PC-3 (cell line): ENCODE results near the gene RIN1. TPM values are rescaled to one million over a fixed set of nuclear protein-coding genes. Genes with fewer than 3 reads are reported as not detected.

Source experiments
- ATAC-seq: fragments of 200-7000 bp; cut with Tn5 transposase; 2 replicates; pipeline ENCODE4 v1.9.1; 2020; ENCODE audit warnings: mild to moderate bottlenecking, moderate library complexity
- BruUV-seq: library from RNA; stranded (reverse); fragments of 400-500 nt; replicated peaks from 2 replicates; lab custom pipeline; 2021; lab: Mats Ljungman, UMichigan
- CTCF ChIA-PET: fragments of 300-600 bp; sonication (Branson Sonifier 250); formaldehyde crosslinking; loops from one replicate; lab custom pipeline; 2022; ENCODE audit warnings: antibody characterized with exemption; lab: Charles Lee
- POLR2A ChIA-PET: fragments of 300-600 bp; sonication (Branson Sonifier 250); formaldehyde crosslinking; loops from one replicate; lab custom pipeline; 2022; ENCODE audit warnings: antibody characterized with exemption; ENCODE audit not compliant: unreplicated experiment; lab: Charles Lee
- DNase-seq: peaks from one replicate; pipeline ENCODE4 v3.0.0-alpha.2; 2015
- H2AFZ ChIP-seq: fragments of 300-600 bp; sonication (generic); 2 replicates; pipeline ENCODE4 v1.6.0; 2016; ENCODE audit warnings: antibody characterized with exemption, low read length
- H3F3A ChIP-seq: fragments of 300-600 bp; sonication (generic); one replicate; pipeline ENCODE4 v1.6.0; 2017; ENCODE audit warnings: antibody characterized with exemption, low read length, control low read depth, mild to moderate bottlenecking; ENCODE audit not compliant: unreplicated experiment
- H3K27ac ChIP-seq: fragments of 300-600 bp; sonication (generic); 2 replicates; pipeline ENCODE4 v1.5.1; 2016; ENCODE audit warnings: mild to moderate bottlenecking, low read length
- H3K27me3 ChIP-seq: fragments of 300-600 bp; sonication (generic); 2 replicates; pipeline ENCODE4 v1.6.1; 2016; ENCODE audit warnings: low read length, mixed read lengths
- H3K36me3 ChIP-seq: fragments of 300-600 bp; sonication (generic); 2 replicates; pipeline ENCODE4 v1.6.1; 2016; ENCODE audit warnings: low read depth, mixed run types, low read length, mixed read lengths
- H3K4me1 ChIP-seq: fragments of 300-600 bp; sonication (generic); 2 replicates; pipeline ENCODE4 v1.5.1; 2016; ENCODE audit warnings: low read length; ENCODE audit not compliant: insufficient read depth
- H3K4me2 ChIP-seq: fragments of 300-600 bp; sonication (generic); 2 replicates; pipeline ENCODE4 v1.6.0; 2016; ENCODE audit warnings: low read length
- H3K4me3 ChIP-seq: fragments of 300-600 bp; sonication (generic); 2 replicates; pipeline ENCODE4 v1.5.1; 2016; ENCODE audit warnings: mild to moderate bottlenecking, low read length, mixed read lengths
- H3K79me2 ChIP-seq: fragments of 300-600 bp; sonication (generic); 2 replicates; pipeline ENCODE4 v1.6.1; 2017; ENCODE audit warnings: low read length, mixed read lengths
- H3K9ac ChIP-seq: fragments of 300-600 bp; sonication (generic); 2 replicates; pipeline ENCODE4 v1.6.0; 2016; ENCODE audit warnings: mild to moderate bottlenecking, low read length
- H3K9me2 ChIP-seq: fragments of 300-600 bp; sonication (generic); replicated peaks from 2 replicates; pipeline ENCODE4 v1.6.1; 2016; ENCODE audit warnings: mixed run types, low read length, mixed read lengths
- H3K9me3 ChIP-seq: fragments of 300-600 bp; sonication (generic); 2 replicates; pipeline ENCODE4 v1.6.1; 2016; ENCODE audit warnings: low read length, mixed read lengths
- H4K20me1 ChIP-seq: fragments of 300-600 bp; sonication (generic); 2 replicates; pipeline ENCODE4 v1.6.1; 2016; ENCODE audit warnings: low read length, mixed read lengths
- EZH2 ChIP-seq: fragments of 300-600 bp; sonication (generic); IDR thresholded peaks from one replicate; pipeline ENCODE4 v1.6.1; 2017; ENCODE audit warnings: antibody characterized with exemption, mild to moderate bottlenecking, low read length; ENCODE audit not compliant: unreplicated experiment
- EZH2phosphoT487 ChIP-seq: fragments of 300-600 bp; sonication (generic); IDR thresholded peaks from 2 replicates; pipeline ENCODE4 v1.6.1; 2018; ENCODE audit warnings: mild to moderate bottlenecking, antibody characterized with exemption, low read length, borderline replicate concordance
- intact Hi-C: fragments of 100-400 bp; cut with micrococcal nuclease; formaldehyde crosslinking; loops from 2 replicates; pipeline ENCODE4 v1.9.0; 2023
- total RNA-seq: library from RNA; depleted of rRNA; stranded (reverse); fragments of >200 nt; gene quantifications from 2 replicates; pipeline ENCODE4 v1.2.3, GENCODE V29; 2014
- TF ChIP-seq, protein P1 (sequence below): fragments of 300-600 bp; sonication (generic); conservative IDR thresholded peaks from 2 replicates; pipeline ENCODE4 v1.5.1; 2017; ENCODE audit warnings: antibody characterized with exemption, low read depth, mild to moderate bottlenecking, low read length

Gene RIN1
- total RNA-seq, 1 experiment from 2014 or later = 41.2 TPM

GRCh38 chr11:66318600-66318970 lies 17.6 kb downstream of the RIN1 start:
- H3K9me2 ChIP-seq = no peaks in the 10 kb centered on the region
- H4K20me1 ChIP-seq = no peaks in the 10 kb centered on the region
- DNase-seq = no peak
- TF ChIP-seq EZH2 = no peak
- TF ChIP-seq, protein P1, sequence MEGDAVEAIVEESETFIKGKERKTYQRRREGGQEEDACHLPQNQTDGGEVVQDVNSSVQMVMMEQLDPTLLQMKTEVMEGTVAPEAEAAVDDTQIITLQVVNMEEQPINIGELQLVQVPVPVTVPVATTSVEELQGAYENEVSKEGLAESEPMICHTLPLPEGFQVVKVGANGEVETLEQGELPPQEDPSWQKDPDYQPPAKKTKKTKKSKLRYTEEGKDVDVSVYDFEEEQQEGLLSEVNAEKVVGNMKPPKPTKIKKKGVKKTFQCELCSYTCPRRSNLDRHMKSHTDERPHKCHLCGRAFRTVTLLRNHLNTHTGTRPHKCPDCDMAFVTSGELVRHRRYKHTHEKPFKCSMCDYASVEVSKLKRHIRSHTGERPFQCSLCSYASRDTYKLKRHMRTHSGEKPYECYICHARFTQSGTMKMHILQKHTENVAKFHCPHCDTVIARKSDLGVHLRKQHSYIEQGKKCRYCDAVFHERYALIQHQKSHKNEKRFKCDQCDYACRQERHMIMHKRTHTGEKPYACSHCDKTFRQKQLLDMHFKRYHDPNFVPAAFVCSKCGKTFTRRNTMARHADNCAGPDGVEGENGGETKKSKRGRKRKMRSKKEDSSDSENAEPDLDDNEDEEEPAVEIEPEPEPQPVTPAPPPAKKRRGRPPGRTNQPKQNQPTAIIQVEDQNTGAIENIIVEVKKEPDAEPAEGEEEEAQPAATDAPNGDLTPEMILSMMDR = no peak
- TF ChIP-seq EZH2phosphoT487 = no peak
- H3K27me3 ChIP-seq = no peaks in the 10 kb centered on the region
- no peak overlapping the region for H2AFZ ChIP-seq
- intact Hi-C loops = no loop called here
- H3K9ac ChIP-seq = no peak overlapping the region
- POLR2A ChIA-PET = no interaction called here
- CTCF ChIA-PET = no interaction called here
- H3K4me3 ChIP-seq = no peak overlapping the region
- H3K4me1 ChIP-seq = no peaks in the 10 kb centered on the region
- BruUV-seq = no TSS peak
- H3K79me2 ChIP-seq = no peaks in the 10 kb centered on the region
- no peak for ATAC-seq
- no peak overlapping the region for H3K4me2 ChIP-seq
- H3K36me3 ChIP-seq = no peaks in the 10 kb centered on the region
- H3K27ac ChIP-seq = no peak overlapping the region
- no peaks in the 10 kb centered on the region for H3K9me3 ChIP-seq
- H3F3A ChIP-seq = no peaks in the 10 kb centered on the region

DNA sequence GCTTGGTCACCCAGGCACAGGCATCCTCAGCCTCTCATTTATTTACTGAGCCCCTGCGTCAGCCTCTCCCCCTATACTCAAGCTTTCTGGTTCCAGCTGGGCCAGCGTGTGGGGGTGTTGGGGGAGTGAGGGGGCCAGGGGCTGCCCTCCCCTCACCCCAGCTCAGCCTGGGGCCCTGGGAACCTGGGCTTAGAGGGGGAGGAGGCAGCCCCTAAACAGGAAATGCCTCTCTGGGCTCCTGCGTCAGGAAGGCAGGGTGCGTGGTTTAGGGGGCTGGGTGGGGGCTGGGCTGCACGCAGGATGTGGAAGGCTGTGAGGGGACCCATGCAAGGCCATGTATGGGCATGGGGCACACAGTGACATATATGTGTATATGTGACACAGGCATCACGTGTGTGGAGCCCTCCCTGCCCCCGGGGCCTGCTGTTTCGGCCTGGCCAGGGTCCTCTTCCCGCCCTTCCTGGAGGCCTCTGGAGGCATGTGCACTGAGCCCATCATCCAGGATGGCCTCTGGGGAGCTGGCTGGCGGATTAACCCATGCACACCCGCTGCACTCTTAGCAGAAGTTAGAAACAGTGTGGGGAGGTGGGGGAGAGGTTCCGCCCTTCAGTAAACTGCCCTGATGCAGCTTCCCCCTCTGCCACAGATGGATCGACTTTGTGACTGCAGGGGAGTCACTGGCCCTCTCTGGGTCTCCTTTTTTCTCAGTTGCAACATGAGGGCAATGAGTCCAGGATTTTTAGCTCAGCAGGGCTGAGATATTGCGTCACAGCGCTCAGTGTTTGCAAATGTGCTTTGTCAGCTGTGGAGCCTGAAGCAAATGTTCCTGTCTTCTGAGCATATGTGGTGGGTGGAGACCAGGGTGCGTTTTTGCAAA lies 18.3 kb downstream of the RIN1 start:
- Histone ChIP-seq H3K9me2 (no peaks in the 10 kb centered on the region), H4K20me1 (no peaks in the 10 kb centered on the region), H3K4me3 (no peak overlapping the region), H3F3A (no peaks in the 10 kb centered on the region), H3K4me1 (peaks cover 4% of the 10 kb centered on the region), H3K9me3 (no peaks in the 10 kb centered on the region), H3K4me2 (no peak overlapping the region), H3K27ac (no peak overlapping the region), H3K36me3 (no peaks in the 10 kb centered on the region), H3K27me3 (no peaks in the 10 kb centered on the region), H2AFZ (no peak overlapping the region), H3K79me2 (no peaks in the 10 kb centered on the region), H3K9ac (no peak overlapping the region)
- no TSS peak for BruUV-seq
- TF ChIP-seq, protein P1 = no peak
- no peak for TF ChIP-seq EZH2
- no peak for TF ChIP-seq EZH2phosphoT487
- no peak for DNase-seq
- ATAC-seq = no peak
- intact Hi-C loops = no loop called here
- CTCF ChIA-PET = interaction anchor here (0.6 kb wide), 2 partner anchors 16 to 255 kb away, joined by 4 to 11 read pairs; no protein-coding TSS in a partner anchor
- POLR2A ChIA-PET = no interaction called here

- Histone ChIP-seq H3F3A (no peaks in the 10 kb centered on the region), H3K27ac (no peak overlapping the region), H3K9me2 (no peaks in the 10 kb centered on the region), H3K36me3 (no peaks in the 10 kb centered on the region), H3K79me2 (no peaks in the 10 kb centered on the region), H3K4me1 (peaks cover 5% of the 10 kb centered on the region), H3K27me3 (no peaks in the 10 kb centered on the region), H3K4me3 (no peak overlapping the region), H4K20me1 (no peaks in the 10 kb centered on the region), H3K4me2 (no peak overlapping the region), H3K9me3 (no peaks in the 10 kb centered on the region), H3K9ac (no peak overlapping the region), H2AFZ (no peak overlapping the region)
- ATAC-seq = no peak
- ChIA-PET POLR2A (no interaction called here), CTCF (interaction anchor here (0.6 kb wide), 2 partner anchors 15 to 255 kb away, joined by 4 to 11 read pairs; no protein-coding TSS in a partner anchor)
- DNase-seq = no peak
- BruUV-seq = no TSS peak
- intact Hi-C loops = no loop called here
- TF ChIP-seq EZH2 = no peak
Observed at GRCh38 chr11:66317322-66317722, 18.9 kb downstream of the RIN1 start.
